ENCODE results near the gene MAPT.

MAPT gene

DNA sequence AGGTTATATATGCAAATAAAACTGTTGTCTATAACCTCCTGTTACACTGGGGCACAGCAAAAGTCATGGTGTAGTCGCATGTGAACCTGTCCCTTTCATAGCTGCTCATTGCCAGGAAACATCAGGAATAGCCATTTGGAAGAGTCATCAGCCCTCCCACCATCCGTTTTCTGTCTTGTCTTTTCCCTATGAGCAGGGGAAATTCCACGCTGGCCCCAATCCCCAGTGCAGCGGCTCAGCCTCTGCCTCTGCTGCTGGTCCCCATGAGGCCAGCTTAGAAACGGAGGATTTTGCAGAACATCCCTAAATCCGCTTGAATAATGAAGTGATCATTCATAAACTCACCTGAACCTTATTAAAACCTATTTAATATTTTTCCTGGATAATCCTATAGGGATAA, 10.5 kb downstream of the MAPT start:
- no peak for DNase-seq
- no peak overlapping the region for H3K27ac ChIP-seq
- in situ Hi-C loops (cut with HindIII; ENCODE audit: low pct_ligation_motif_present, low sequenced_read_pairs) = no loop called here
- peaks cover 18% of the 10 kb centered on the region for H3K27me3 ChIP-seq (replicated peaks)
- H3K36me3 ChIP-seq (replicated peaks) = no peaks in the 10 kb centered on the region
- no peak overlapping the region for H3K4me3 ChIP-seq (ENCODE audit: low read depth, low read length)
- TF ChIP-seq, protein P1, sequence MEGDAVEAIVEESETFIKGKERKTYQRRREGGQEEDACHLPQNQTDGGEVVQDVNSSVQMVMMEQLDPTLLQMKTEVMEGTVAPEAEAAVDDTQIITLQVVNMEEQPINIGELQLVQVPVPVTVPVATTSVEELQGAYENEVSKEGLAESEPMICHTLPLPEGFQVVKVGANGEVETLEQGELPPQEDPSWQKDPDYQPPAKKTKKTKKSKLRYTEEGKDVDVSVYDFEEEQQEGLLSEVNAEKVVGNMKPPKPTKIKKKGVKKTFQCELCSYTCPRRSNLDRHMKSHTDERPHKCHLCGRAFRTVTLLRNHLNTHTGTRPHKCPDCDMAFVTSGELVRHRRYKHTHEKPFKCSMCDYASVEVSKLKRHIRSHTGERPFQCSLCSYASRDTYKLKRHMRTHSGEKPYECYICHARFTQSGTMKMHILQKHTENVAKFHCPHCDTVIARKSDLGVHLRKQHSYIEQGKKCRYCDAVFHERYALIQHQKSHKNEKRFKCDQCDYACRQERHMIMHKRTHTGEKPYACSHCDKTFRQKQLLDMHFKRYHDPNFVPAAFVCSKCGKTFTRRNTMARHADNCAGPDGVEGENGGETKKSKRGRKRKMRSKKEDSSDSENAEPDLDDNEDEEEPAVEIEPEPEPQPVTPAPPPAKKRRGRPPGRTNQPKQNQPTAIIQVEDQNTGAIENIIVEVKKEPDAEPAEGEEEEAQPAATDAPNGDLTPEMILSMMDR (IDR thresholded peaks at IDR 0.05; ENCODE audit: low read depth, low read length, missing control alignments) = no peak

GRCh38 chr17:45905814-45906213, 11.5 kb downstream of the MAPT start:
- Histone ChIP-seq H3K36me3 (replicated peaks) (no peaks in the 10 kb centered on the region), H3K4me3 (ENCODE audit: low read depth, low read length) (no peak overlapping the region), H3K27ac (no peak overlapping the region), H3K27me3 (replicated peaks) (peaks cover 18% of the 10 kb centered on the region)
- TF ChIP-seq, protein P1 (IDR thresholded peaks at IDR 0.05; ENCODE audit: low read depth, low read length, missing control alignments) = no peak
- no peak for DNase-seq
- in situ Hi-C loops (cut with HindIII; ENCODE audit: low pct_ligation_motif_present, low sequenced_read_pairs) = no loop called here

- in situ Hi-C loops (cut with HindIII; ENCODE audit: low pct_ligation_motif_present, low sequenced_read_pairs) = no loop called here
- H3K27me3 ChIP-seq (replicated peaks) = peaks cover 18% of the 10 kb centered on the region
- TF ChIP-seq, protein P1 (IDR thresholded peaks at IDR 0.05; ENCODE audit: low read depth, low read length, missing control alignments) = no peak
- no peaks in the 10 kb centered on the region for H3K36me3 ChIP-seq (replicated peaks)
- H3K4me3 ChIP-seq (ENCODE audit: low read depth, low read length) = no peak overlapping the region
- H3K27ac ChIP-seq = no peak overlapping the region
- no peak for DNase-seq
Observed at GRCh38 chr17:45906237-45906636, 11.9 kb downstream of the MAPT start.

GRCh38 chr17:45906927-45907622, 12.7 kb downstream of the MAPT start:
- DNase-seq = no peak
- no peaks in the 10 kb centered on the region for H3K36me3 ChIP-seq (replicated peaks)
- no peak overlapping the region for H3K27ac ChIP-seq
- TF ChIP-seq, protein P1 (IDR thresholded peaks at IDR 0.05; ENCODE audit: low read depth, low read length, missing control alignments) = no peak
- H3K27me3 ChIP-seq (replicated peaks) = peaks cover 18% of the 10 kb centered on the region
- in situ Hi-C loops (cut with HindIII; ENCODE audit: low pct_ligation_motif_present, low sequenced_read_pairs) = no loop called here
- no peak overlapping the region for H3K4me3 ChIP-seq (ENCODE audit: low read depth, low read length)

- in situ Hi-C loops (cut with HindIII; ENCODE audit: low pct_ligation_motif_present, low sequenced_read_pairs) = no loop called here
- TF ChIP-seq, protein P1 (IDR thresholded peaks at IDR 0.05; ENCODE audit: low read depth, low read length, missing control alignments) = no peak
- H3K27me3 ChIP-seq (replicated peaks) = peaks cover 18% of the 10 kb centered on the region
- H3K36me3 ChIP-seq (replicated peaks) = no peaks in the 10 kb centered on the region
- H3K27ac ChIP-seq = no peak overlapping the region
- no peak overlapping the region for H3K4me3 ChIP-seq (ENCODE audit: low read depth, low read length)
- no peak for DNase-seq
Observed at GRCh38 chr17:45907750-45908395, 13.5 kb downstream of the MAPT start.

All from brain microvascular endothelial cell (primary cell).